ENCODE data around the gene MEIOB. TPM values are rescaled to one million over a fixed set of nuclear protein-coding genes. Genes with fewer than 3 reads are reported as not detected.

The MEIOB gene
- total RNA-seq, 1 experiment from 2014 or later, result 1.3 TPM

DNA sequence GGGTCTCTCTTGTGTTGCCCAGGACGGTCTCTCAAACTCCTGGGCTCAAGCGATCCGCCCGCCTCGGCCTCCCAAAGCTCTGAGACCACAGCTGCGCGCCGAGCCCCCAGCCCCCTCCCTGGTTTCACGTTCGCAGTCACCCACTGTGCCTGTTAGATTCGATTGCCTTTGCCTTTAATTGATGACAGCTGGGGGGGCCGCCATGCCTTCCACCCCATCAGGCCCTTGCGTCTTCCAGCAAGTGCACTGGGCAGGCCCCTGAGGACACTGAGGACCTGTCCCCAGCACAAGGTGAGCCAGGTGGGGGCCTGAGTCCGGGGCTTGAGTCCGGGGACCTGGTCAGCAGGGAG, 81.7 kb downstream of the MEIOB start:
- DNase-seq, result no peak
- Histone ChIP-seq H3K79me2 (ENCODE audit: insufficient read depth, low read length) (peaks cover 2% of the 10 kb centered on the region; the same call in 1 of the 2 replicates), H2BK12ac (ENCODE audit: insufficient read length, low read depth, low read length) (no peak overlapping the region), H3K23me2 (ENCODE audit: insufficient read length, low read depth, low read length, poor library complexity, severe bottlenecking) (no peaks in the 10 kb centered on the region), H3K18ac (ENCODE audit: insufficient read length, low read depth, low read length) (no peak overlapping the region), H4K20me1 (ENCODE audit: control insufficient read depth, insufficient read depth, insufficient read length) (no peaks in the 10 kb centered on the region), H3K79me1 (ENCODE audit: insufficient read depth, low read depth, low read length, poor library complexity, severe bottlenecking) (peaks cover 3% of the 10 kb centered on the region), H3K27ac (ENCODE audit: insufficient read length, low read depth, low read length) (no peak overlapping the region), H3K9ac (ENCODE audit: extremely low read depth, insufficient read length, low read length) (no peak overlapping the region), H3K23ac (ENCODE audit: insufficient read length, low read depth, low read length) (no peak overlapping the region), H2AFZ (ENCODE audit: low read length) (no peak overlapping the region), H3T11ph (ENCODE audit: low read length) (no peak overlapping the region), H4K8ac (replicated peaks; ENCODE audit: insufficient read length, low read depth, low read length) (no peak overlapping the region), H2BK15ac (ENCODE audit: low read depth, low read length) (no peak overlapping the region), H4K91ac (ENCODE audit: insufficient read length, low read depth, low read length) (no peak overlapping the region), H3K4me2 (ENCODE audit: insufficient read depth, insufficient read length, low read length) (no peak overlapping the region), H2BK20ac (ENCODE audit: low read depth, low read length, poor library complexity, severe bottlenecking) (no peak overlapping the region), H3K56ac (ENCODE audit: insufficient read length, low read depth, low read length) (no peak overlapping the region), H3K14ac (ENCODE audit: insufficient read depth, low read length) (no peak overlapping the region), H3K4ac (ENCODE audit: low read depth, low read length) (no peak overlapping the region), H3K4me1 (ENCODE audit: insufficient read depth, low read length) (no peaks in the 10 kb centered on the region), H3K9me3 (ENCODE audit: control insufficient read depth, low read depth, low read length) (no peaks in the 10 kb centered on the region), H2BK5ac (ENCODE audit: insufficient read length, low read length) (no peak overlapping the region), H4K5ac (ENCODE audit: insufficient read length, low read depth, low read length) (no peak overlapping the region), H2BK120ac (ENCODE audit: low read depth, low read length, poor library complexity, severe bottlenecking) (no peak overlapping the region), H3K27me3 (ENCODE audit: insufficient read depth, low read length) (no peaks in the 10 kb centered on the region), H2AK5ac (ENCODE audit: insufficient read length, low read length) (no peak overlapping the region)
- whole genome bisulfite sequencing (ENCODE audit: extremely low coverage, insufficient read length, low lambda C conversion rate), result no CpG with 5 or more reads among the region's 15 CpGs
- H3K4me1 Mint-ChIP-seq, result no peaks in the 10 kb centered on the region
- TF ChIP-seq, protein P1, sequence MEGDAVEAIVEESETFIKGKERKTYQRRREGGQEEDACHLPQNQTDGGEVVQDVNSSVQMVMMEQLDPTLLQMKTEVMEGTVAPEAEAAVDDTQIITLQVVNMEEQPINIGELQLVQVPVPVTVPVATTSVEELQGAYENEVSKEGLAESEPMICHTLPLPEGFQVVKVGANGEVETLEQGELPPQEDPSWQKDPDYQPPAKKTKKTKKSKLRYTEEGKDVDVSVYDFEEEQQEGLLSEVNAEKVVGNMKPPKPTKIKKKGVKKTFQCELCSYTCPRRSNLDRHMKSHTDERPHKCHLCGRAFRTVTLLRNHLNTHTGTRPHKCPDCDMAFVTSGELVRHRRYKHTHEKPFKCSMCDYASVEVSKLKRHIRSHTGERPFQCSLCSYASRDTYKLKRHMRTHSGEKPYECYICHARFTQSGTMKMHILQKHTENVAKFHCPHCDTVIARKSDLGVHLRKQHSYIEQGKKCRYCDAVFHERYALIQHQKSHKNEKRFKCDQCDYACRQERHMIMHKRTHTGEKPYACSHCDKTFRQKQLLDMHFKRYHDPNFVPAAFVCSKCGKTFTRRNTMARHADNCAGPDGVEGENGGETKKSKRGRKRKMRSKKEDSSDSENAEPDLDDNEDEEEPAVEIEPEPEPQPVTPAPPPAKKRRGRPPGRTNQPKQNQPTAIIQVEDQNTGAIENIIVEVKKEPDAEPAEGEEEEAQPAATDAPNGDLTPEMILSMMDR (conservative IDR thresholded peaks at IDR 0.05), result no peak
- peaks cover 5 to 17% (median 8%) of the 10 kb centered on the region in 3 experiments; a peak in 6 of 7 replicates for H3K36me3 Mint-ChIP-seq (ENCODE audit: insufficient read depth in 1 of 3, low read depth in 3 of 3)
- no peaks in the 10 kb centered on the region for H3K27me3 Mint-ChIP-seq (ENCODE audit: low read depth)
- no peaks in the 10 kb centered on the region for H3K9me3 Mint-ChIP-seq
- no peak overlapping the region for H3K27ac Mint-ChIP-seq
- H3K4me3 Mint-ChIP-seq, result no peak overlapping the region

All from H9 (cell line).